HTR-8/SVneo (cell line): ENCODE measurements around the gene SHROOM2.

Source experiments
- DNase-seq: peaks from one replicate; pipeline ENCODE4 v3.0.0; 2011; ENCODE audit warnings: low spot score, mixed read lengths; ENCODE audit not compliant: insufficient read length
- FAIRE-seq: peaks from 2 replicates; lab custom pipeline; 2011; peaks lifted over from hg19 to GRCh38; lab: Jason Lieb, UNC

The SHROOM2 gene

GRCh38 chrX:9926002-9926401, 139.8 kb downstream of the SHROOM2 start:
- DNase-seq (no peak), FAIRE-seq (no peak)

- DNase-seq: no peak
- no peak for FAIRE-seq
Measured at GRCh38 chrX:9927698-9928482, 141.7 kb downstream of the SHROOM2 start.

GRCh38 chrX:9935436-9935835, 149.2 kb downstream of the SHROOM2 start:
- FAIRE-seq: no peak
- DNase-seq: no peak

GRCh38 chrX:9937761-9938160, 151.5 kb downstream of the SHROOM2 start:
- DNase-seq: no peak
- no peak for FAIRE-seq

- DNase-seq (no peak), FAIRE-seq (no peak)
Measured at GRCh38 chrX:9938516-9938915, 152.3 kb downstream of the SHROOM2 start.

- DNase-seq (no peak), FAIRE-seq (no peak)
Measured at GRCh38 chrX:9940421-9940820, 154.2 kb downstream of the SHROOM2 start.

GRCh38 chrX:9942086-9942485, 155.9 kb downstream of the SHROOM2 start:
- no peak for FAIRE-seq
- DNase-seq: no peak

GRCh38 chrX:9943420-9943819, 157.2 kb downstream of the SHROOM2 start:
- DNase-seq (no peak), FAIRE-seq (no peak)

GRCh38 chrX:9947131-9947794, 161.0 kb downstream of the SHROOM2 start:
- DNase-seq: no peak

GRCh38 chrX:9948406-9948805, 162.2 kb downstream of the SHROOM2 start:
- FAIRE-seq (no peak), DNase-seq (no peak)

More at GRCh38 chrX:9947131-9947794, 161.0 kb downstream of the SHROOM2 start:
- no peak for FAIRE-seq

- FAIRE-seq: no peak
- no peak for DNase-seq
Measured at GRCh38 chrX:9952300-9952699, 166.1 kb downstream of the SHROOM2 start.

GRCh38 chrX:9953396-9953795, 167.2 kb downstream of the SHROOM2 start:
- FAIRE-seq (no peak), DNase-seq (no peak)

GRCh38 chrX:9955506-9955905, 169.3 kb downstream of the SHROOM2 start:
- no peak for FAIRE-seq
- no peak for DNase-seq

GRCh38 chrX:9957743-9958142, 171.5 kb downstream of the SHROOM2 start:
- FAIRE-seq: no peak
- DNase-seq: no peak

GRCh38 chrX:9958183-9958582, 172.0 kb downstream of the SHROOM2 start:
- no peak for DNase-seq
- FAIRE-seq: no peak

GRCh38 chrX:9961750-9962149, 175.5 kb downstream of the SHROOM2 start:
- DNase-seq (no peak), FAIRE-seq (no peak)

- FAIRE-seq: no peak
- DNase-seq: no peak
Measured at GRCh38 chrX:9966775-9967408, 180.7 kb downstream of the SHROOM2 start, which contains the start of gene CLDN34. CLDN34 (plus strand) TSS chrX:9967358; CDS start chrX:9967358, 0 bp downstream.

GRCh38 chrX:9977635-9978034, 191.4 kb downstream of the SHROOM2 start:
- DNase-seq: no peak
- no peak for FAIRE-seq

GRCh38 chrX:9980401-9980800, 194.2 kb downstream of the SHROOM2 start:
- FAIRE-seq: no peak
- no peak for DNase-seq

GRCh38 chrX:9980927-9981326, 194.7 kb downstream of the SHROOM2 start:
- DNase-seq (no peak), FAIRE-seq (no peak)

- FAIRE-seq (no peak), DNase-seq (no peak)
Measured at GRCh38 chrX:9983441-9983840, 197.2 kb downstream of the SHROOM2 start.
